HG02798 (cell line): Measurements from ENCODE around the gene LRRC4C.
"Not testable (repeated sequence)": the region's sequence is repeated elsewhere in the genome, so short reads cannot be mapped to it uniquely, and the experiment has no call there.

Experiments used
- ATAC-seq: cut with Tn5 transposase; IDR thresholded peaks from one replicate; pipeline ENCODE4 v1.9.1; 2021; ENCODE audit warnings: mild to moderate bottlenecking; ENCODE audit not compliant: unreplicated experiment, poor library complexity

The LRRC4C gene

GRCh38 chr11:40597546-40598113 lies 861.8 kb downstream of the LRRC4C start:
- no peak for ATAC-seq

- no peak for ATAC-seq
Measured at GRCh38 chr11:40573254-40573891, 886.1 kb downstream of the LRRC4C start.

DNA sequence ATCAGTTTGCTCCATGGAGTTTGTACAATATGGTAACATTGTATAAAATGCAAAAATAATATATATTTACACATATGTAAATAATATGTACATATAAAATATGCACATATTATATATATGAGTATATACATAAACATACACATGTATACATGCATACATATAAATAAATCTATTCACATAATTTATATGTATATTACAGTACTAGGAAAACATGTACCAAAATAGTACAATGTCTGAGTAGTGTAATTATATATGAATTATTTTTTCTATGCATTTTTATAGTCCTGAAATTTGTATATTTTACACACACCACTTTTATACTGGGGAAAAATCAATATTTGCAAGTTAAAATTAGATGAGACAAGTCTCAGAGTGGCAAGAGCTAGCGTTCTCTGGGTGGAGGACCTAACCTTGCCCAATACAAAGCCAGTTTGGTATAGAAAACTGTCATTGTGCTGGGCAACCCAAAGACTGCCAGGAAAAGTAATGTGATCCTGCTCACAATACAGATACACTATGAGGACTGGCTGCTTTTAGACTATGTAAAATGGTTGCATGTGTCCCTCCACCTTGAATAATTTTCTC lies 889.4 kb downstream of the LRRC4C start:
- no peak for ATAC-seq

DNA sequence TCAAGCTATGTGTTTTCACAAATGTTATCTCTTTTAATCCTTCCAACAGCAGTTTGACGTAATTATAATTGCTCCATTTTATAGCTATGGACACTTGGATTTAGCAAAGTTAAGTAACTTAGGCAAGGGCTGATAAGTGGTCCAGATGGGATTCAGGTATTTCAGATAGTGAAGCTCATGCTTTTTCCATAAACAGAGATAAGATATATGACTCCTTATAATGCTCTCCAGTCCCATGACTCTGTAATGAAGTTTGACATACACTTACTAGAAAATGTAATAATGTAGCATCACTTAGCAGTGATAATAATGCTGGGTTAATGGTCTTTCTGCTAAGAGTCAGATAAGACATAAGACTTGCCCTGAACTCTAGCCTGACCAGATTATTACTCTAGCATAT lies 892.1 kb downstream of the LRRC4C start:
- ATAC-seq, result no peak

- no peak for ATAC-seq
Measured at GRCh38 chr11:40544162-40544561, 915.3 kb downstream of the LRRC4C start.

GRCh38 chr11:40542821-40543220 lies 916.6 kb downstream of the LRRC4C start:
- no peak for ATAC-seq

DNA sequence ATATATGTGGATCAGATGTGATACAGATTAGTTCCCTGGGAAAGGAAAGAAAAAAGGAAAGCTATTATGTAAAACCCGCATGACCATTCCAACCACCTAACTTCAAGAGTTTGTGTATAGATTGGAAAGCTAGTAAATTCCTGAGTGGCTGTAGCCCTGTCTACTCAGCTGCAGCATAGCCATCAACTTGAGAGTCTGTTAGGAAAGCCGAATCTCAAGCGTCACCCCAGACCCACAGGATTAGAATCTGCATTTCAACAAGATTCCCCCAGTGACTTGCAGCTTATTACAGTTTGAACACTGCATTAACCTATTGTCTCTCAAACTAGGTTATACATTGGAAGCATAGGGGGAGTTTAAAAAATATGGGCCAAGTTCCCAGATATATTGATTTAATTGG lies 921.7 kb downstream of the LRRC4C start:
- no peak for ATAC-seq

DNA sequence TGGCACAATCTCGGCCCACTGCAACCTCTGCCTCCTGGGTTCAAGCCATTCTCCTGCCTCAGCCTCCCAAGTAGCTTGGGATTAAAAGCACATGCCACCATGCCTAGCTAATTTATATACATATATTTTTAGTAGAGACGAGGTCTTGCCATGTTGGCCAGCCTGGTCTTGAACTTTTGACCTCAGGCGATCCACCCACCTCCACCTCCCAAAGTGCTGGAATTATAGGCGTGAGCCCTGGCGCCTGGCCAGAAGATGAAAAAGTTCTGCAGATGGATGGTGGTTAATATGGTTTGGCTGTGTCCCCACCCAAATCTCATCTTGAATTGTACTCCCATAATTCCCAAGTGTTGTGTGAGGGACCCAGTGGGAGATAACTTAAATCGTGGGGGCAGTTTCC lies 937.4 kb downstream of the LRRC4C start:
- ATAC-seq, result not testable (repeated sequence)

DNA sequence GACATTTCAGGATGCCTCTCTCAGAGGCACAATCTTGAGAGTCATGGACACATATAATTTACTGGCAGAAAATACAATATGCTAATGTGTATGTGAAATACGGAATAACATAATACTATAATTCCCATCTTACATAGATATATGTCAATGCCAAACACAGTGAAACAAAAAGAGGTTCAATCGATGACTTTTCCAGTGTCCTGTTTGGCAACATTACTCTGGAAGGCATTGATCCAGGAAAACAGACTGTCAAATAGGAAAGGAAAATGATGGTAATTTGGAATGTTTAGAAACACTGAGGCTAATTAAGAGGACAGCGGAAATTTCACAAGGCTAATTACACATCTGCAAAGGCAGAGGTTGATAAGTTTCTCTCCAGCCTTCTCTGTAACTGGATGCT lies 942.3 kb downstream of the LRRC4C start:
- no peak for ATAC-seq

DNA sequence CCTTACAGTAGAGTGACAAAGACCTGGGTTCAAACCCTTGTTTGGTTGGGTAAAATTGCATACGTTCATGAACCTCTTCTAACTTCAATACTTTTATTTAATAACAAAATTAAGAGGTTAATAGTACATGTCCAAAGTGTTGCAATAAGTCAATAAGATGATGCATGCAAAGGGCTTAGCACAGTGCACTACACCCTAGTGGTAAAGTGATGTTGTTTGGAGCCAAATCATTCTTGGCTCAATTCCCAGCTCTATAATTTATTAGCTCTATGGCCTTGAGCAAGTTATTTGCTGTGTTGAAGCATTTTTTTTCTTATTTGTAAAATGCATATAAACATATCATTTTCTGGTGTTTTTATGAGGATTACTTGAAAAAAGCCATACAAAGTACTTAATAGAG lies 945.3 kb downstream of the LRRC4C start:
- ATAC-seq, result no peak

GRCh38 chr11:40513281-40513680 lies 946.2 kb downstream of the LRRC4C start:
- ATAC-seq, result no peak

- ATAC-seq, result no peak
Measured at GRCh38 chr11:40508303-40508702, 951.1 kb downstream of the LRRC4C start.

GRCh38 chr11:40506226-40506625 lies 953.2 kb downstream of the LRRC4C start:
- ATAC-seq, result no peak

DNA sequence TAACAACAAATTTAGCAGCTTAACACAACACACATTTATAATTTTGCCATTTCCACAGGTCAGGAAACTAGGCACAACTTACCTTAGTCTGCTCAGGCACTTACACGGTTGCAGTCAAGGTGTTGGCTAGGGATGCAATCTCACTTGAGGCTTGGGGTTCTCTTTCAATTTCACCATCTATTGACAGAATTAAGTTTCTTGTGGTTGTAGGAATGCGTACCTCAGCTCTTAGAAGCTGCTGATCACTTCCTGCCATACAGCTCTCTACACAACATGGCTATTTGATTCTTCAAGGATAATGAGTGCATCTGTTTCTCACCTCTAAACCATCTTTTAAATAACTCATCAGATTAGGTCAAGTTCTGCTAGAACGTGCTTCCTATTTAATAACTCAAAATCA lies 968.1 kb downstream of the LRRC4C start:
- ATAC-seq, result no peak

DNA sequence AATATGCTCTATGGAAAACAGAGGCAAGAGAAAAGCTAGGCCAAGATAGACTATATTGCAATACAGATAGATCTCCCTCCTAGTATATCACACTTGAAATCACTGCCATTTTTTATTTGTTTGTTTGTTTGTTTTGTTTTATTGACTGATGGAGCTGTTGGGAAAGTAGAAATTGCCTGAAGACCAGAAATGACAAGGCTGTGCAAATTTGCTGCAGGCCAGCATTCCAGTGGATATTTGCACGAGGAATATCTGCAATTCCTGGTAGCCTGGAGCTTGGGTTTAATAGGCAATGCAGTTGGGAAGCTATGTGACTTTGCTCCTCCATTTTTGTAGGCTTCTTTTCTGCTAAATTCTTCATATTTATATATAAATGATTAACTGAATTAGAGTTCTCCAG lies 991.7 kb downstream of the LRRC4C start:
- no peak for ATAC-seq

GRCh38 chr11:40445391-40445790 lies 1014.1 kb downstream of the LRRC4C start:
- no peak for ATAC-seq

DNA sequence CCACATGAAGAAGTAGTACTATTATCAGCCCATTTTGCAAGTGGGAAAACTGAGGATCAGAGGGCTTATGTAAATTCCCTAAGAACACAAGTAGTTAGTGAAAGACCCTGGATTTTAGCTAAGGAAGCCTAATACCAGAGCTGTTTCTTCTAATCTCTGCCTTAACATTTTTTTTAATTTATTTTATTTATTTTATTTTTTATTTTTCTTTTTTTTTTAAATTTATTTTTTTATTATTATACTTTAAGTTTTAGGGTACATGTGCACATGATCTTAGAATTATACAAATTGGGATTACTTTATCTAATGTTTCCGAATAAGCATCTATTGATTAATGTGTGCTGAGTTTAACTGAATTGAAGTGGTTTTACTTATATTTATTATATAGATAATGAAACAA lies 1015.3 kb downstream of the LRRC4C start:
- no peak for ATAC-seq

GRCh38 chr11:40435344-40435743 lies 1024.1 kb downstream of the LRRC4C start:
- ATAC-seq, result no peak

DNA sequence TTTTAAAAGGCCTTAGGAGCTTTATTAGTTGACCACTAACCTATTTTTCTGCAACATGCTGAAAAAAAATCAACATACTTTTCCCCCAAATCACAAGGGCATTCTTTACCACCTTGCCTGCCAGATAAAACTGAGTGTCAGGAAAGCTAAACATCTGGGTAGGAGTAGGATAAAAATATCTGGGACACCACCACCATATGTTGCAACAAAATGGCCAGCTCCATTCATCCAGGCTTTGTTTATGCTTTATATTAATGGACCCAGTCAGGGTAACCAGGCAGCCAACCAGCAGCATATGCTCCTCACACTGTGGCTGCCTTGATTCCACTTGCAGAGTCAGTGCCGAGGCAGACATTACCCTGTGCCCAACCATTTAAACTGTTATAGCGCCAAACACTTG lies 1024.5 kb downstream of the LRRC4C start:
- no peak for ATAC-seq

- no peak for ATAC-seq
Measured at GRCh38 chr11:40432358-40432757, 1027.1 kb downstream of the LRRC4C start.

GRCh38 chr11:40425168-40425567 lies 1034.3 kb downstream of the LRRC4C start:
- ATAC-seq, result no peak
